ENCODE data around the gene MYLIP.

- TF ChIP-seq CTCF (IDR thresholded peaks at IDR 0.05) = no peak
- no peak for TF ChIP-seq EZH2 (IDR thresholded peaks at IDR 0.05; ENCODE audit: borderline replicate concordance, insufficient read depth, low read depth, low read length, poor library complexity, severe bottlenecking)
Observed at GRCh38 chr6:16122197-16122596, 6.7 kb upstream of the MYLIP start.

Measured in B cell (primary cell).